ENCODE measurements around the gene GALP. TPM values are rescaled to one million over a fixed set of nuclear protein-coding genes. Genes with fewer than 3 reads are reported as not detected.
"Not testable (repeated sequence)": the region's sequence is repeated elsewhere in the genome, so short reads cannot be mapped to it uniquely, and the experiment has no call there.

Gene GALP
- total RNA-seq = not detected

- DNase-seq; H3K4me1 ChIP-seq; H3K36me3 ChIP-seq; intact Hi-C loops (cut with DNase I); H3K9me3 ChIP-seq; H3K27ac ChIP-seq; H3K4me3 ChIP-seq: not testable (repeated sequence)
- WGBS, 2 donors = 10 to 57% methylated on average over 1 to 6 of the region's 15 CpGs
- H3K27me3 ChIP-seq = peaks cover 0 to 46% (median 0%) of the 10 kb centered on the region in 4 donors
Measured at GRCh38 chr19:56175861-56176307, at the start of gene GALP. TSS of gene GALP (plus strand) at chr19:56176008. CDS start at chr19:56177109, 1,101 bp downstream.

GRCh38 chr19:56126983-56127780 lies 48.6 kb upstream of the GALP start:
- Histone ChIP-seq H3K36me3 (no peaks in the 10 kb centered on the region), H3K9me3 (no peaks in the 10 kb centered on the region), H3K27me3 (no peaks in the 10 kb centered on the region), H3K4me3 (no peak overlapping the region), H3K27ac (no peak overlapping the region), H3K4me1 (peaks cover 0 to 13% (median 2%) of the 10 kb centered on the region in 3 donors)
- intact Hi-C loops (cut with DNase I) = no loop called here
- 84 to 90% methylated on average over 11 to 14 of the region's 19 CpGs for WGBS, 2 donors
- TF ChIP-seq POLR2A (IDR thresholded peaks at IDR 0.05) (no peak), CTCF (IDR thresholded peaks at IDR 0.05) (no peak)
- DNase-seq = no peak

- H3K36me3 ChIP-seq = no peaks in the 10 kb centered on the region
- peaks cover 0 to 25% (median 0%) of the 10 kb centered on the region in 3 donors for H3K4me1 ChIP-seq
- no peaks in the 10 kb centered on the region for H3K9me3 ChIP-seq
- WGBS, 2 donors = 83% methylated on average over 7 of the region's 7 CpGs
- intact Hi-C loops (cut with DNase I) = no loop called here
- H3K27me3 ChIP-seq = no peaks in the 10 kb centered on the region
- no peak overlapping the region for H3K4me3 ChIP-seq
- DNase-seq = no peak
- no peak overlapping the region for H3K27ac ChIP-seq
- no peak for TF ChIP-seq CTCF (IDR thresholded peaks at IDR 0.05)
- no peak for TF ChIP-seq POLR2A (IDR thresholded peaks at IDR 0.05)
Measured at GRCh38 chr19:56130006-56130405, 45.8 kb upstream of the GALP start.

DNA sequence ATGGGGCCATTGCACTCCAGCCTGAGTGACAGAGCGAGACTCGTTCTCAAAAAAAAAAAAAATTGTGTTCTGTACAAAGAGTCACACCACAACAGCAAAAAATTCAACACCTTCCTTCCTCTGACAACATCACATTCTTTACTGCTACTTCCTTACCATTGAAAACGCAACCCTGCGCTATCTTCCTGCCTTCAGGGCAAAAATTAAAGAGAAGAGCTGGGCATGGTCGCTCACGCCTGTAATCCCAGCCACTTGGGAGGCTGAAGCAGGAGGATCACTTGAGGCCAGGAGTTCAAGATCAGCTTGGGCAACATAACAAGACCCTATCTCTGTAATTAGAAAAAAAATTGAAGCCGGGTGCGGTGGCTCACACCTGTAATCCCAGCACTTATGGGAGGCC lies 44.2 kb upstream of the GALP start:
- WGBS, 2 donors = 84 to 91% methylated on average over 7 to 8 of the region's 8 CpGs
- TF ChIP-seq CTCF (IDR thresholded peaks at IDR 0.05) (no peak), POLR2A (IDR thresholded peaks at IDR 0.05) (no peak)
- H3K36me3 ChIP-seq = no peaks in the 10 kb centered on the region
- no peaks in the 10 kb centered on the region for H3K27me3 ChIP-seq
- intact Hi-C loops (cut with DNase I) = no loop called here
- H3K9me3 ChIP-seq = no peaks in the 10 kb centered on the region
- no peak overlapping the region for H3K4me3 ChIP-seq
- peaks cover 0 to 31% (median 0%) of the 10 kb centered on the region in 3 donors for H3K4me1 ChIP-seq
- DNase-seq = no peak
- peak overlapping the region in 3 of 4 donors; percentile 32 to 70 (median 49) for H3K27ac ChIP-seq

DNA sequence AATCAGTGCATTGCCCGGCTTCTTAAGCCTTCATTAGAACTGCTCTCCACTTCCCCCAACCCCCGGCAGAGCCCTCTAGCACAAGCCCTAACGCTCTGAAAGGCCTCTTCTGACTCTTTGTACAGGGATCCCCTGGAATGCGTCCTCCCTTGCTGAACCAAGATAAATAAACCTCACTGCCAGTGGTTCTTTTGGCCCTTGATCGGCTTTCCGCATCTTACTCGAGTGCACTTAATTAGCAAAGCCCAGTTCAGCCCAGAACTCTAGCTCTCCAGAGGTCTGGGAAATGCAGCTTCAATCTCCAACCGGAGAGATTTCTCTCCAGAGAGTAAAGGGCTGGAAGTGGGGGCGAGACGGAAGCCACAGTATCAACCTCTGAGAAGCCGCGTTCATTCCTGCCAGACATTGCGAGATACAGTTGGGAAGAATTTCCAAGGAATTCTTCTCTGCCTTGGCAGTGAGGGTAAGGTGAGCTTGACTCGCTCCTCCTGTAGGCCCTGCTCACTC lies 43.4 kb upstream of the GALP start:
- WGBS, 2 donors = 38 to 50% methylated on average over 11 to 14 of the region's 14 CpGs

More for the DNA sequence above, 43.4 kb upstream of the GALP start:
- no peaks in the 10 kb centered on the region for H3K9me3 ChIP-seq
- peak overlapping the region in 1 of 4 donors; percentile 30 for H3K4me3 ChIP-seq
- no peak for TF ChIP-seq POLR2A (IDR thresholded peaks at IDR 0.05)
- peak overlapping the region in 3 of 4 donors; percentile 32 to 76 (median 70) for H3K27ac ChIP-seq
- no peaks in the 10 kb centered on the region for H3K27me3 ChIP-seq
- H3K36me3 ChIP-seq = no peaks in the 10 kb centered on the region
- intact Hi-C loops (cut with DNase I) = no loop called here
- DNase-seq = no peak
- peaks cover 0 to 37% (median 2%) of the 10 kb centered on the region in 3 donors for H3K4me1 ChIP-seq

All from esophagus squamous epithelium (tissue), 5 donors.